ENCODE results near the gene WDR73. TPM values are rescaled to one million over a fixed set of nuclear protein-coding genes. Genes with fewer than 3 reads are reported as not detected.
"Not testable (repeated sequence)": the region's sequence is repeated elsewhere in the genome, so short reads cannot be mapped to it uniquely, and the experiment has no call there.

WDR73 gene
- total RNA-seq, 1 donor from 2014 or later: 23.7 TPM

- no peak for ATAC-seq
Observed at GRCh38 chr15:84657748-84658079, 3.6 kb upstream of the WDR73 start.

- ATAC-seq: peak; percentile 12
Observed at GRCh38 chr15:84656972-84657371, 2.9 kb upstream of the WDR73 start.

- ATAC-seq: peak; percentile 57
Observed at GRCh38 chr15:84654689-84655453, 788 bp upstream of the WDR73 start.

GRCh38 chr15:84653584-84653909 lies 536 bp downstream of the WDR73 start:
- no peak for ATAC-seq

GRCh38 chr15:84649706-84650105 lies 4.4 kb downstream of the WDR73 start:
- ATAC-seq: no peak

GRCh38 chr15:84648539-84648938 lies 5.5 kb downstream of the WDR73 start:
- peak; percentile 29 for ATAC-seq

GRCh38 chr15:84647726-84648125 lies 6.4 kb downstream of the WDR73 start:
- ATAC-seq: no peak

- peak; percentile 4 for ATAC-seq
Observed at GRCh38 chr15:84645997-84646396, 8.1 kb downstream of the WDR73 start.

GRCh38 chr15:84645496-84645895 lies 8.6 kb downstream of the WDR73 start:
- ATAC-seq: peak; percentile 7

GRCh38 chr15:84643838-84644237 lies 10.2 kb downstream of the WDR73 start:
- no peak for ATAC-seq

- not testable (repeated sequence) for ATAC-seq
Observed at GRCh38 chr15:84642640-84643039, 11.4 kb downstream of the WDR73 start.

- ATAC-seq: not testable (repeated sequence)
Observed at GRCh38 chr15:84641871-84642270, 12.2 kb downstream of the WDR73 start.

- peak; percentile 70 for ATAC-seq
Observed at GRCh38 chr15:84638103-84638502, 16.0 kb downstream of the WDR73 start.

GRCh38 chr15:84634228-84634837 lies 19.8 kb downstream of the WDR73 start:
- no peak for ATAC-seq

- ATAC-seq: peak; percentile 78
Observed at GRCh38 chr15:84633311-84634227, 20.5 kb downstream of the WDR73 start.

GRCh38 chr15:84631706-84632272 lies 22.3 kb downstream of the WDR73 start:
- ATAC-seq: no peak

- no peak for ATAC-seq
Observed at GRCh38 chr15:84629033-84629432, 25.1 kb downstream of the WDR73 start.

GRCh38 chr15:84625123-84625522 lies 29.0 kb downstream of the WDR73 start:
- no peak for ATAC-seq

- ATAC-seq: no peak
Observed at GRCh38 chr15:84624359-84624758, 29.7 kb downstream of the WDR73 start.

- ATAC-seq: no peak
Observed at GRCh38 chr15:84621358-84621979, 32.6 kb downstream of the WDR73 start.

- no peak for ATAC-seq
Observed at GRCh38 chr15:84620626-84621025, 33.5 kb downstream of the WDR73 start.

- ATAC-seq: no peak
Observed at GRCh38 chr15:84616235-84616634, 37.8 kb downstream of the WDR73 start.

GRCh38 chr15:84611631-84612030 lies 42.5 kb downstream of the WDR73 start:
- ATAC-seq: no peak
